Right atrium auricular region (tissue), 2 donors: ENCODE data around the gene GOLGA1. TPM values are rescaled to one million over a fixed set of nuclear protein-coding genes. Genes with fewer than 3 reads are reported as not detected.

Source experiments
- DNase-seq: peaks from one replicate; pipeline ENCODE4 v3.0.0-alpha.2; 2019; ENCODE audit warnings: low spot score
- H3K27ac ChIP-seq, 2 donors: fragments of 200-600 bp; sonication (generic); 1 replicate in 1 of 2; 2 replicates in 1 of 2; pipeline ENCODE4 v1.5.1; 2016 to 2019
- H3K27me3 ChIP-seq, 2 donors: fragments of 200-600 bp; sonication (generic); one replicate each; pipeline versions ENCODE4 v1.5.1 to v1.6.0; 2017 to 2019
- H3K36me3 ChIP-seq: fragments of 200-600 bp; sonication (generic); one replicate; pipeline ENCODE4 v1.5.1; 2016
- H3K4me1 ChIP-seq, 2 donors: fragments of 200-600 bp; sonication (generic); one replicate each; pipeline versions ENCODE4 v1.5.1 to v1.6.0; 2017 to 2019
- H3K4me3 ChIP-seq, 2 donors: fragments of 200-600 bp; sonication (generic); 1 replicate in 1 of 2; 2 replicates in 1 of 2; pipeline ENCODE4 v1.5.1; 2017 to 2019; ENCODE audit warnings: mild to moderate bottlenecking in 1 of 2, moderate library complexity in 1 of 2
- H3K9me3 ChIP-seq, 2 donors: fragments of 200-600 bp; sonication (generic); one replicate each; pipeline ENCODE4 v1.5.1; 2019
- CTCF ChIP-seq, 2 donors: fragments of 200-600 bp; sonication (generic); IDR thresholded peaks; one replicate each; pipeline ENCODE4 v1.5.1; 2019; ENCODE audit warnings: antibody characterized with exemption in 2 of 2
- total RNA-seq, 2 donors: library from RNA; depleted of rRNA; stranded (reverse); fragments of >200 nt; gene quantifications; one replicate each; pipeline ENCODE4 v1.1.0, GENCODE V29; 2016

Gene GOLGA1
- total RNA-seq, 2 donors from 2014 or later: 12.8 to 17.2 TPM

GRCh38 chr9:124869986-124870560 is 70.8 kb downstream of the GOLGA1 start:
- Histone ChIP-seq H3K4me3 (peak overlapping the region; percentile 80 to 89), H3K9me3 (no peaks in the 10 kb centered on the region), H3K4me1 (peaks cover 0 to 56% of the 10 kb centered on the region in 2 donors), H3K27ac (peak overlapping the region; percentile 92 to 96), H3K36me3 (peaks cover 17% of the 10 kb centered on the region), H3K27me3 (no peaks in the 10 kb centered on the region)
- no peak for DNase-seq
- TF ChIP-seq CTCF (IDR thresholded peaks at IDR 0.05): no peak

GRCh38 chr9:124869466-124869985 is 71.4 kb downstream of the GOLGA1 start:
- Histone ChIP-seq H3K27me3 (no peaks in the 10 kb centered on the region), H3K9me3 (no peaks in the 10 kb centered on the region), H3K4me1 (peaks cover 0 to 56% of the 10 kb centered on the region in 2 donors)

GRCh38 chr9:124868511-124869465 is 72.1 kb downstream of the GOLGA1 start:
- peaks cover 4% of the 10 kb centered on the region for H3K36me3 ChIP-seq
- peak; percentile 82 for DNase-seq
- H3K27ac ChIP-seq: peak overlapping the region; percentile 92 to 96
- no peak for TF ChIP-seq CTCF (IDR thresholded peaks at IDR 0.05)
- H3K4me3 ChIP-seq: peak overlapping the region; percentile 80 to 89
- H3K4me1 ChIP-seq: peaks cover 0 to 55% of the 10 kb centered on the region in 2 donors
- H3K27me3 ChIP-seq: no peaks in the 10 kb centered on the region
- no peaks in the 10 kb centered on the region for H3K9me3 ChIP-seq

More at GRCh38 chr9:124869466-124869985, 71.4 kb downstream of the GOLGA1 start:
- Histone ChIP-seq H3K36me3 (peaks cover 11% of the 10 kb centered on the region), H3K27ac (peak overlapping the region; percentile 92 to 96), H3K4me3 (peak overlapping the region; percentile 80 to 89)
- no peak for DNase-seq
- no peak for TF ChIP-seq CTCF (IDR thresholded peaks at IDR 0.05)

GRCh38 chr9:124863371-124863871 is 77.5 kb downstream of the GOLGA1 start:
- Histone ChIP-seq H3K4me3 (no peak overlapping the region), H3K36me3 (peaks cover 27% of the 10 kb centered on the region), H3K27ac (peak overlapping the region; percentile 90 to 95), H3K4me1 (peaks cover 0 to 41% of the 10 kb centered on the region in 2 donors), H3K27me3 (no peaks in the 10 kb centered on the region), H3K9me3 (no peaks in the 10 kb centered on the region)
- TF ChIP-seq CTCF (IDR thresholded peaks at IDR 0.05): no peak
- DNase-seq: no peak

GRCh38 chr9:124861342-124862229 is 79.3 kb downstream of the GOLGA1 start, which contains the start of the genes ARPC5L and RPL35:
Gene ARPC5L, plus strand, starts transcription at chr9:124862130. Its CDS starts 7,161 bp downstream, at chr9:124869291.
Gene RPL35, minus strand, starts transcription at chr9:124861957. Its CDS starts 45 bp downstream, at chr9:124861912.
- no peak for TF ChIP-seq CTCF (IDR thresholded peaks at IDR 0.05)
- peaks cover 0 to 33% of the 10 kb centered on the region in 2 donors for H3K4me1 ChIP-seq
- H3K9me3 ChIP-seq: no peaks in the 10 kb centered on the region
- no peaks in the 10 kb centered on the region for H3K27me3 ChIP-seq
- H3K36me3 ChIP-seq: peaks cover 46% of the 10 kb centered on the region
- H3K27ac ChIP-seq: peak within 1 kb of the TSS; percentile 90 to 95
- peak; percentile 95 for DNase-seq
- peak within 1 kb of the TSS; percentile 78 to 86 for H3K4me3 ChIP-seq
